ENCODE data around the gene TMEM81. TPM values are rescaled to one million over a fixed set of nuclear protein-coding genes. Genes with fewer than 3 reads are reported as not detected.

Gene TMEM81
- total RNA-seq, 4 donors from 2014 or later, result 0.44 to 3.6 (median 2.3) TPM; not detected in 1

GRCh38 chr1:205074084-205074483 lies 10.2 kb downstream of the TMEM81 start:
- peaks cover 0 to under 1% (median 0%) of the 10 kb centered on the region in 4 donors for H3K4me1 ChIP-seq
- 86 to 91% methylated on average over 11 of the region's 11 CpGs for WGBS, 2 donors
- no peaks in the 10 kb centered on the region for H3K27me3 ChIP-seq
- no peak for TF ChIP-seq POLR2A (IDR thresholded peaks at IDR 0.05)
- no peak for TF ChIP-seq CTCF (IDR thresholded peaks at IDR 0.05)
- no peak for TF ChIP-seq EP300 (IDR thresholded peaks at IDR 0.05)
- no peak for DNase-seq (ENCODE audit: low spot score in 2 of 2)
- H3K4me3 ChIP-seq, result no peak overlapping the region
- H3K9me3 ChIP-seq, result no peaks in the 10 kb centered on the region
- peaks cover 0 to 32% (median 0%) of the 10 kb centered on the region in 3 donors for H3K36me3 ChIP-seq
- no peak overlapping the region for H3K27ac ChIP-seq

- Histone ChIP-seq H3K27ac (no peak overlapping the region), H3K27me3 (no peaks in the 10 kb centered on the region), H3K4me3 (no peak overlapping the region), H3K9me3 (no peaks in the 10 kb centered on the region), H3K36me3 (peaks cover 0 to 32% (median 0%) of the 10 kb centered on the region in 3 donors), H3K4me1 (peaks cover 0 to 6% (median 0%) of the 10 kb centered on the region in 4 donors)
- TF ChIP-seq POLR2A (IDR thresholded peaks at IDR 0.05), result no peak
- TF ChIP-seq EP300 (IDR thresholded peaks at IDR 0.05), result no peak
- no peak for TF ChIP-seq CTCF (IDR thresholded peaks at IDR 0.05)
- 87 to 88% methylated on average over 12 of the region's 12 CpGs for WGBS, 2 donors
- DNase-seq (ENCODE audit: low spot score in 2 of 2), result no peak
Measured at GRCh38 chr1:205073511-205073910, 10.7 kb downstream of the TMEM81 start.

- H3K9me3 ChIP-seq, result no peaks in the 10 kb centered on the region
- WGBS, 2 donors, result 83 to 89% methylated on average over 8 of the region's 8 CpGs
- H3K27ac ChIP-seq, result no peak overlapping the region
- peaks cover 0 to 32% (median 0%) of the 10 kb centered on the region in 3 donors for H3K36me3 ChIP-seq
- H3K27me3 ChIP-seq, result no peaks in the 10 kb centered on the region
- no peak for DNase-seq (ENCODE audit: low spot score in 2 of 2)
- peaks cover 0 to 8% (median 0%) of the 10 kb centered on the region in 4 donors for H3K4me1 ChIP-seq
- TF ChIP-seq CTCF (IDR thresholded peaks at IDR 0.05), result no peak
- no peak for TF ChIP-seq EP300 (IDR thresholded peaks at IDR 0.05)
- TF ChIP-seq POLR2A (IDR thresholded peaks at IDR 0.05), result no peak
- H3K4me3 ChIP-seq, result no peak overlapping the region
Measured at GRCh38 chr1:205072881-205073280, 11.4 kb downstream of the TMEM81 start.

- no peak for DNase-seq (ENCODE audit: low spot score in 2 of 2)
- H3K4me1 ChIP-seq, result peaks cover 0 to 8% (median 0%) of the 10 kb centered on the region in 4 donors
- peaks cover 0 to 32% (median 0%) of the 10 kb centered on the region in 3 donors for H3K36me3 ChIP-seq
- 85 to 89% methylated on average over 9 of the region's 9 CpGs for WGBS, 2 donors
- H3K27me3 ChIP-seq, result no peaks in the 10 kb centered on the region
- no peak overlapping the region for H3K4me3 ChIP-seq
- TF ChIP-seq POLR2A (IDR thresholded peaks at IDR 0.05) (no peak), CTCF (IDR thresholded peaks at IDR 0.05) (no peak), EP300 (IDR thresholded peaks at IDR 0.05) (no peak)
- H3K9me3 ChIP-seq, result no peaks in the 10 kb centered on the region
- H3K27ac ChIP-seq, result no peak overlapping the region
Measured at GRCh38 chr1:205072286-205072685, 12.0 kb downstream of the TMEM81 start.

GRCh38 chr1:205071801-205072200 lies 12.5 kb downstream of the TMEM81 start:
- Histone ChIP-seq H3K27me3 (no peaks in the 10 kb centered on the region), H3K4me1 (peaks cover 0 to 8% (median 0%) of the 10 kb centered on the region in 4 donors), H3K36me3 (peaks cover 0 to 32% (median 0%) of the 10 kb centered on the region in 3 donors), H3K4me3 (no peak overlapping the region), H3K9me3 (no peaks in the 10 kb centered on the region), H3K27ac (no peak overlapping the region)
- DNase-seq (ENCODE audit: low spot score in 2 of 2), result no peak
- TF ChIP-seq CTCF (IDR thresholded peaks at IDR 0.05) (no peak), POLR2A (IDR thresholded peaks at IDR 0.05) (no peak), EP300 (IDR thresholded peaks at IDR 0.05) (no peak)
- WGBS, 2 donors, result 83 to 87% methylated on average over 9 to 12 of the region's 12 CpGs
